GM13976 (cell line): ENCODE data around the gene MED13L.

Experiments used
- DNase-seq: peaks from one replicate; pipeline ENCODE4 v3.0.0; 2012; ENCODE audit warnings: low spot score
- CTCF ChIP-seq: IDR thresholded peaks from 2 replicates; pipeline ENCODE4 v1.5.1; 2012; ENCODE audit warnings: borderline replicate concordance, mild to moderate bottlenecking; ENCODE audit not compliant: insufficient read depth; ENCODE audit errors: extremely low read depth, missing control alignments, control extremely low read depth
- in situ Hi-C: fragments of 300-500 bp; cut with MboI; formaldehyde crosslinking; loops from one replicate; pipeline ENCODE4 v1.12.0; 2022; ENCODE audit warnings: low sequenced_read_pairs, mixed read lengths, inconsistent platforms; ENCODE audit not compliant: unreplicated experiment

Gene MED13L

GRCh38 chr12:116091579-116091978 lies 185.9 kb downstream of the MED13L start:
- TF ChIP-seq CTCF = no peak
- in situ Hi-C loops = no loop called here
- DNase-seq = no peak

GRCh38 chr12:116090516-116090915 lies 187.0 kb downstream of the MED13L start:
- in situ Hi-C loops = no loop called here
- DNase-seq = no peak
- no peak for TF ChIP-seq CTCF

GRCh38 chr12:116089080-116089479 lies 188.4 kb downstream of the MED13L start:
- no peak for DNase-seq
- TF ChIP-seq CTCF = no peak
- in situ Hi-C loops = no loop called here

DNA sequence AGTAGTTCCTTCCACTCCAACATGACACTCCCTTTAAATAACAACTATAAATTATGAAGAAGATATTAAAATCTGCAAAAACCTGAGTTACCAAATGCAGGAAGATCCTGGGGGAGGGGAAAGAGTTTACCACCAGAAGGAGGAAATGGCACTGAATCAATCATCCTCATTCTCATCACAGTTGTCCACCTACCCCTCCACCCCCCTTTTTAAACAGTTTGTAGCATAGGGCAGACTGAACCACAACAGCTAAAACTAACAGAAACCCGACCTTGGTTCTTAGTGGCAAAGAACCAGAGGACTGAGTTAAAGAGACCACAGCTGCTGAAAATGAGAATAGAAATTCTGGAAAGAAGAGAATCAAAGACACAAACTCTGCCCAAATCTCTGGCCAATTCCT lies 189.5 kb downstream of the MED13L start:
- DNase-seq = no peak
- no peak for TF ChIP-seq CTCF
- in situ Hi-C loops = no loop called here

DNA sequence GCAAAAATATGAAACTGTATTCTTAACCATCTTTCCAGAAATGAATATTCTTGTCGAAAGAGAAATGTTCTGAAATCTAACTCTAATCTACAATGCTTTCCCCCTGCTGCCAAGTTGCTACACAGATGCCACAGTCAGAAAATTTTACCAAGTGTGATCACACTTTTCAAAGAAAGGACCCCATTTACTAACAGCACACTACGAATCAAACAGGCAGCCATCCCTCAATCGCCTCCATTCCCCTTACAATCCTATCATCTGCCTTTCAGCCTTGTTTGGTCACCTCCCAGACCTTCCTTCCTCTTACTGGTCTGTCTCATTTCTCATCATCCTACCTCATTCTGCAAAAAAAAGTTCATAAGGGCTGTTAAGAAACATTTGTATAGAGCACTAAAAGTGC lies 190.1 kb downstream of the MED13L start:
- DNase-seq = no peak
- TF ChIP-seq CTCF = no peak
- in situ Hi-C loops = no loop called here

DNA sequence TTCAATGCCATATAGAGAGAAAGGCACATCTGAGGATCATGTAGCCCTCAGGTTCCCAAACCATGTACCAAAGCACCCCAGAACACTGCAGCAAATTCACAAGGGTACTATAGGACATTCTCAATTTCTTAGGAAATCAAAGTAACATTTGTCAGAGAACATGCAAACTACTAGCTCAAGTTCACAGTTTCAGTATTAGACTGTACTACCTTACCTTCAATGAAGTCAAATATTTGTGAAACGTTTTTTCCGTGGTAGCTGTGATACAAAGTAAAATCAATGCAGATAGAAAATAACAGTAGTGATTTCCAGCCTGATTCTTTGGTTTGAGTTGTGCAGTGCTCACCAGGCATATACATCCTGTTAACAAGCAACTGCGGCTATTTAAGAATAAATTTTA lies 197.1 kb downstream of the MED13L start:
- in situ Hi-C loops = no loop called here
- TF ChIP-seq CTCF = no peak
- no peak for DNase-seq

DNA sequence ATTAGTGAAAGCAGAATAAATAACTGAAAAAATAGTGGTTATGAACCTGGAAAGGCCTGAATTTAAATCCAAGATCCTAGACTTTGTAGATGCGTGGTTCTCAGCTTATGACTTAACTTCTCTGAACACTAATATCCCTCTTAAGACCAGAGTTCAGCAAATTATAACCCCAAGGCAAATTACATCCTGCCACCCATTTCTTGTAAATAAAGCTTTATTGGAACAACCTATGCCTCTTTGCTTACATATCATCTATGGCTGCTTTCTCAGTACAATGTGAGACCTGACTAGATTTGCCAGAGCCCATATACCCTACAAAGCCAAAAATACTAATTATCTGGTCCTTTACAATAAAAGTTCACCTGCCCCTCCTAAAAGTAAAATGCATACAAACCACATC lies 199.1 kb downstream of the MED13L start:
- no peak for TF ChIP-seq CTCF

More for the DNA sequence above, 199.1 kb downstream of the MED13L start:
- no peak for DNase-seq
- in situ Hi-C loops = no loop called here
